HPDE6-E6E7 (cell line): Measurements from ENCODE around the gene RYR1.
"Not testable (repeated sequence)": the region's sequence is repeated elsewhere in the genome, so short reads cannot be mapped to it uniquely, and the experiment has no call there.

Experiments used
- DNase-seq: peaks from one replicate; pipeline ENCODE4 v3.0.0; 2011; ENCODE audit warnings: missing footprints; ENCODE audit errors: extremely low spot score

Gene RYR1

GRCh38 chr19:38615007-38615581 lies 181.6 kb downstream of the RYR1 start:
- no peak for DNase-seq

GRCh38 chr19:38616265-38616664 lies 182.8 kb downstream of the RYR1 start:
- no peak for DNase-seq

GRCh38 chr19:38617283-38617763 lies 183.8 kb downstream of the RYR1 start:
- DNase-seq = no peak

GRCh38 chr19:38617764-38618589 lies 184.5 kb downstream of the RYR1 start, which contains the start of gene MAP4K1:
Gene MAP4K1, minus strand, starts transcription at chr19:38617953. Its CDS starts 58 bp downstream, at chr19:38617895.
- no peak for DNase-seq

GRCh38 chr19:38618590-38619360 lies 185.3 kb downstream of the RYR1 start, which contains the start of gene EIF3K:
Gene EIF3K, plus strand, starts transcription at chr19:38619188. Its CDS starts 81 bp downstream, at chr19:38619269.
- peak; percentile 99 for DNase-seq

DNA sequence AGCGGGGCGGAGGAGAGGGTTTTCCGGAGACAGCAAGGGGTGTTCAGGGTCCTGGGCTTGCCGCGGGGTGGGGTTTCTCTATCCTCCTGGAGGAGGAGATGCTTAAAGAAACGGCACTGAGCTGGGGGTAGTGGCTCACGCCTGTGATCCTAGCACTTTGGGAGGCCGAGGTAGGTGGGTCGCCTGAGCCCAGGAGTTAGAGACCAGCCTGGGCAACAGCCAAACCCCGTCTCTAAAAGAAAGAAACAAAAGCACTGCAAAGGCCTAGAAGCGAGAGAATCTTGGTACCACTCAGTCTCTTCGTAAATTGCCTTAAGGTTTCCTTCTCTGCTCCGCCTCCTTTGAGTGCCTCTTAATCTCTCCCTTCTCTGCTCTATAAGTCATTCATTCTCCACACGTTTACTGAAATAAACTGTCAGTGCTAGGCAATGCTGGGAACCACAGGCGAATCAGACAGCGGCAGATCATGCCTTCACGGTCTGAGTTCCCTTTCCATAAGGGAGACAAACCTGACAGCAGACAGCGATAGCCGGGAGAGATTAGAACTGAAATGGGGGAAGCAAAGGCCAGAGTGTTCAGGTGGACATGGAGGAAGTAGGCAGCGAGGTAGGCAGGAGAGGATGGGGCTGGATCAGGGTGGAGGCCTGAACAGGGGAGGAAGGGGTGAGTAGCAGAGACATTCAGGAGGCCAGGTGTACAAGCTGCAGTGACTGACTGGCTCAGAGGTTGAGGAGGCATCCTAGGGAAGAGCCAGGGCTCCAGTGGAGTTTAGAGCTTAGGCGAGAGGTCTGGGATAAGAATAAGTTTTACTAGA lies 186.1 kb downstream of the RYR1 start:
- no peak for DNase-seq

GRCh38 chr19:38624822-38625221 lies 191.3 kb downstream of the RYR1 start:
- DNase-seq = no peak

DNA sequence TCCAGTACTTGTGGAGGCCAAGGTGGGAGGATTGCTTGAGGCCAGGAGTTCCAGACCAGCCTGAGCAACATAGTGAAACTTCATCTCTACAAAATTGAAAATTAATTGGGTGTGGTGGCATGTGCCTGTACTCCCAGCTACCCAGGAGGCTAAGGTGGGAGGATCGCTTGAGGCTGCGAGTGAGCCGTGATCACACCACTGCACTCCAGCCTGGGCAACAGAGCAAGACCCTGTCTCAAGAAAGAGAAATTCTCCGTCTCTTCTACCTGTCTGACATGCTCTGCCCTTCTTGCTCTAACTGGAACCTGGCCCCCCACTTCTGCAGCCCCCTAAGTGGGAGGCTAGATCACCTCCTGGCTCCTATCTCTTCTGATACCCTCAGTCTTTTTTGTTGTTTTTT lies 192.9 kb downstream of the RYR1 start:
- no peak for DNase-seq

- DNase-seq = no peak
These were observed 196.1 kb downstream of the RYR1 start for GRCh38 chr19:38629568-38629967.

GRCh38 chr19:38631301-38631700 lies 197.8 kb downstream of the RYR1 start:
- DNase-seq = not testable (repeated sequence)

GRCh38 chr19:38631811-38632475 lies 198.5 kb downstream of the RYR1 start:
- DNase-seq = not testable (repeated sequence)

GRCh38 chr19:38632476-38633213 lies 199.2 kb downstream of the RYR1 start:
- no peak for DNase-seq

DNA sequence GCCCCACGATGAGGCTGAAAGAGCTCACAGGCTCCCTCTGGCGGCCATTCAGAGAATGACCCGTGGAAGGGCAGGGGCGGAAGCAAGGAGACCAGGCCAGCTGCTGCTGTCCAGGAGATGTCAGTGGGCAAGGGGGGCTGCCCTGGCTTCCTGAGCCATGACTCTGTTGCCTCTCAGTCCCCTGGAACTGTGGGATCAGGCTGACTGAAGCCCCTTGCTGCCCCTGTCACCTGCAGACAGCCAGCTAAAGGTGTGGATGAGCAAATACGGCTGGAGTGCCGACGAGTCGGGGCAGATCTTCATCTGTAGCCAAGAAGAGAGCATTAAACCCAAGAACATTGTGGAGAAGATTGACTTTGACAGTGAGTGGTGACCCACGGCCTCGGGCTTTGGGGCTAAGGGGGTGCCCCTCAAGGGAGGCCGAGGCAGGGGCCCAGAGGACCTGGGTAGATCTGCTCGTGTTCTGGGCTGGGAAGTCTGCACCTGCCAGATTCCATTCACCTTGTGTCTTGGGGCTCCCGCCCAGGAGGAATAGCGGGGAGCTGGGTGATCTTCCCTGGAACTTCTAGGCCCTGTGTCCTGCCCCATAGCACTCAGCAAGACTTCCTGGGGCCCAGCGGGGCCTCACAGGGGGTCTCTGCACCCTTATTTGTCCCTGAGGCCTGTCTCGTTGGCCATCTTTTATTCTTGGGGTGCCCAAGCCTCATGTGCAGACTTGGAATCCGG lies 201.4 kb downstream of the RYR1 start:
- no peak for DNase-seq

GRCh38 chr19:38635483-38636399 lies 202.2 kb downstream of the RYR1 start:
- no peak for DNase-seq
